HG03025 (cell line): Measurements from ENCODE around the gene PSMD4.
"Not testable (repeated sequence)": the region's sequence is repeated elsewhere in the genome, so short reads cannot be mapped to it uniquely, and the experiment has no call there.

ENCODE experiments used
- ATAC-seq: cut with Tn5 transposase; IDR thresholded peaks from one replicate; pipeline ENCODE4 v1.9.1; 2021; ENCODE audit warnings: mild to moderate bottlenecking, moderate library complexity; ENCODE audit not compliant: unreplicated experiment, low FRiP score

PSMD4 gene

DNA sequence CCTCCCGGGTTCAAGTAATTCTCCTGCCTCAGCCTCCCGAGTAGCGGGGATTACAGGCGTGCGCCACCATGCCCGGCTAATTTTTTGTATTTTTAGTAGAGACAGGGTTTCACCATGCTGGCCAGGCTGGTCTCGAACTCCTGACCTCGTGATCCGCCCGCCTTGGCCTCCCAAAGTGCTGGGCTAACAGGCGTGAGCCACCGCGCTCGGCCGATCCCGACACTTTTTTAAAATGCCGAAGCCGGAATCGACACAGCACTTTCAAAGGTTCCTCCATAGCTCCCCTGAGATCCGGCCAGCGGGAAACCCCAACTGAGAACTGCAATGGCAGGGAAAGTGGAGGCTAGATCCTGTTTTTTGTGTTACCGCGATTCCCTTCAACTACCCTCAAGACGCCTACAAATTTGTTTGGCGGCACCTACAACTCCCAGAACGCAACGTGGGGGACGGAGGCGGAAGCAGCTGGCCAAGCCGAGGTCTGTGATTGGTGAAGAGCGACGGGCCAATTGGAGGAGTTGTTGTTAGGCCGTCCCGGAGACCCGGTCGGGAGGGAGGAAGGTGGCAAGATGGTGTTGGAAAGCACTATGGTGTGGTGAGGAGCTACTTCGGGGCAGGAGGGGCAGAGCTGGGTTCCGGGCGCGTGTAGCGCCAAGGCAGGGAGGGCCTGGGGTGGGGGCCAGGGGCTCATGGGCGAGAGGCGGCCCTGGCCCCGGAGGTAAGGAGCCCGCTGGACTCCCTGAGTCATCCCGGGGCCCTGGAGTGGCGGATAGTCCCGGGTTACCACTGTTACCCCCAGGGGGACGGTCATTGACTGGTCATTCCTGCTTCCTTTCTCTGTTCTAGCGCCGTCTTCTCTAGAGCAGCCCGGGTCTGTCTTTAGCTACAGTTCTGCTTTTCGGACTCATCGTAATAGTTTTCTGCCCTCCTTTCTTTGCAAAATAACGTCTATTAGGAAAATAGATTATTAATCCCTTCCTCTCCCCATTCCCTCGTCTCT, at the start of gene PSMD4:
Gene PSMD4, plus strand, starts transcription at position 518 of the 997 bp plus-strand sequence. Its CDS starts 49 bp downstream, at position 567.
- peak; percentile 78 for ATAC-seq

DNA sequence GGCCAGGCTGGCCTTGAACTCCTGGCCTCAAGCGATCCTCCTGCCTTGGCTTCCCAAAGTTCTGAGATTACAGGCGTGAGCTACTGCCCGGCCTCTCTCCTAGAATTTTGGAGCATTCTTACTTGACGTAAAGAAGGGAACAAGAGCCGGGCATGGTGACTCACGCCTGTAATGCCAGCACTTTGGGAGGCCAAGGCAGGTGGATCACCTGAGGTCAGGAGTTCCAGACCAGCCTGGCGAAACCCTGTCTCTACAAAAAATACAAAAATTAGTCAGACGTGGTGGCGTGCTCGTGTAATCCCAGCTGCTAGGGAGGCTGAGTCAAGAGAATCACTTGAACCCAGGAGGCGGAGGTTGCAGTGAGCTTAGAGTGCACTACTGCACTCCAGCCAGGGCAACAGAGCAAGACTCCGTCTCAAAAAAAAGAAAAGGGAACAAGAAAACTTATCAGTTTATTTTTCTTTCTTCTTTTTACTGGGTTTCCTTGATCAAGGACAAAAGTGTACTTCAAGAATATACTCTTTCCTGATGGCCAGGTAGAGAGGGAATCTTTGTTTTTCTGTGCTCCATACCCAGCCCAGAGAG, 49.1 kb upstream of the PSMD4 start:
- ATAC-seq: not testable (repeated sequence)

DNA sequence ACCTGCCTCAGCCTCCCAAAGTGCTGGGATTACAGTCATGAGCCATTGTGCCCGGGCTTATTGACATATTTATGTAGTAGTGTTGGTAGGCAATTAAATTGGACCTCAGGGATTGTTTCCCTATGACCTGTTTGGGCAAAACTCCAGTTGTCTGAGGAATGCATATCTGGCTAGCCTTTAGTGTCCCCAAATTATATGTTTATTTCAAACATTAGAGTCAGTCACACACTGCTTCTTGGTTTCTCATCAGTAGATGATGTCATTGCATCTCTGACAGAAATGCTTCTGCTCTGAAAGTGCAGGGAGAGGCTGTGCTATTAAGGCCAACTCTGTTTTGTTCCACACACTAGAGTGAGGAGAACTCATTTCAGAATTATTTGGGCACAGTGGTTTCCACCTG, 43.7 kb upstream of the PSMD4 start:
- ATAC-seq: no peak

DNA sequence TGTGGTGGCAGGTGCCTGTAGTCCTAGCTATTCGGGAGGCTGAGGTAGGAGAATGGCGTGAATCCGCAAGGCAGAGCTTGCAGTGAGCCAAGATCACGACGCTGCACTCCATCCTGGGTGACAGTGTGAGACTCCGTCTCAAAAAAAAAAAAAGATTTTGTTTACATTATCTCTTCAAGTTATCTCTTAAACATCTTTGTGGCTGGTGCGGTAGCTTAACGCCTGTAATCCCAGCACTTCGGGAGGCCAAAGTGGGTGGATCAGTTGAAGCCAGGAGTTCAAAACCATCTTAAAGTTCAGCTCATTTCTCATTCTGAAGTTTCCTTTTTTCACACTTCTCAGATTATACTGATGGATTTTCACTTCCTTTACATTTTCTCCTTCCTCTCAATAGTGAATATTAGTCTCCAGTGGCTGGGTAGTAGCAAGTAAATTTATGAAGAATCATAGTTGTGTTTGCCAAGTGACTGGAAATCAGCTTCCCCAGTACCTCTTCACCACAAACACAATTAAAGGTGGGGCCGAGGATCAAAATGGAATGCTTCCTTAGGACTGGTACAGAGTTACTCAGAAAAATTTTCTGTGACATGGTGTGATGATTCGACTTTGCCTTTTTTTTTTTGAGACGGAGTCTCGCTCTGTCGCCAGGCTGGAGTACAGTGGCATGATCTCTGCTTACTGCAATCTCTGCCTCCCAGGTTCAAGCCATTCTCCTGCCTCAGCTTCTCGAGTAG, 42.4 kb upstream of the PSMD4 start:
- no peak for ATAC-seq

DNA sequence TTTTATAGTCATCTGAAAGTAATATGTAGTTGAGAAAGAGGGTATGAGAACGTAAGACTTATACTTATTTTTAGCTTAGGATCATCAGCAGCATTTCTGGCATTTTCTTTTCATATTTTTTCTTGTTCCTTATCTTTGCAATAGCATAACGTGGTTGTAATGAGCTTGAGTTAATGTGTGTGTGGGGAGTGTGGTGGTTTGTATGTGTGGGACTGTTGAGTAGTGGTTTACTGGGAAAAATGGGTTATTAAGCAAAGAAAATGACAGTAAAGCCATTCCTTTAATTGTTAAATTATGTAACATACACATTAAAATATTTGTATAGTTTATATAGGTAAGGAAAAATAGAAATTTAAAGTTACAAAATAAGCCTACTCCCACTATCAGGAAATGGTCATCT, 41.0 kb upstream of the PSMD4 start:
- no peak for ATAC-seq

DNA sequence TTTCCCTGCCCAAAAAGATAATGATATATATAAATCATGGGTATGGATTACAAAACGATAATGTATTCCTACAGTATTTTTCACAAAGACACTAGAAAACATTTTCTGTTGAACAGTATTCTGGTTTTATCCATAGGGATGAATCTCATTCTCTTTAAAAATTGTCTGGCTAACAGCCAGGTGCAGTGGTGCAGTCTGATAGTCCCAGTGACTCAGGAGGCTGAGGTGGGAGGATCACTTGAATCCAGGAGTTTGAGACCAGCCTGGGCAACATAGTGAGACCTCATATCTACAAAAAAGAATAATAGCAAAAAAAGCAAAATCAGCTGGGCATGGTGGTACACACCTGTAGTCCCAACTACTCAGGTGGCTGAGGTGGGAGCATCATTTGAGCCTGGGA, 32.9 kb upstream of the PSMD4 start:
- ATAC-seq: no peak

DNA sequence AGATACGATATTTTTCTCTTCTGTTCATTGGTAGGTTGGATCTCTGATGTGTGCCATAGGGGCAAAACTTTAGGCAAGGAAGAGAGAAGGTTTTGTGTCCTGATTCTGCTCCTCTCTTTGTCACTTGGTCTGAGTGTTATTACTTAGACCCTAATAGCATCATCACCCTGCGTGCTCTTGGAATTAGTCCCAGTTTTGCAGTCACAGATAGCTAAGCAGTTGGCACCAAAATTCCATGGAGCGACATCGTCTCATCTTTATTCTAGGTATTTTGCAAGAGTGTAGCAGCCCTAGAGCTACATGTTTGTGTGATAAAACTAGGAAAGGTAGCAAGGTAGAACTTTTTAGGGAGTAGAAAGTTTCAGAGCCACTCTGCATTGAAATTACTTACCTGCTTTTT, 32.4 kb upstream of the PSMD4 start:
- no peak for ATAC-seq

DNA sequence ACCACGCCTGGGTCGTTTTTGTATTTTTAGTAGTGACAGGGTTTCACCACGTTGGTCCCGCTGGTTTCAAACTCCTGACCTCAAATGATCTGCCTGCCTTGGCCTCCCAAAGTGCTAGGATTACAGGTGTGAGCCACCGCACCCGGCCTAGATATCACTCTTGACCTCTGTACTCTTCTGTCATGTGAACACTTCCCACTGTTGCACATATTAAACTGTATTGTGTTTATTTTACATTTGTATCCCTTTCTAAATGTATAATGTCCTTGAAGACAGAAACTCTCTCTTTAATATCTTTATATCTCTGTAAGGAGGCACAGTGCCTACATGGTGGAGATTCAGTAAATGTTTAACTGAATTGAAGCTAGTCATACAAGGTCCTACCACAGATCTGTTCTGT, 19.3 kb upstream of the PSMD4 start:
- no peak for ATAC-seq

DNA sequence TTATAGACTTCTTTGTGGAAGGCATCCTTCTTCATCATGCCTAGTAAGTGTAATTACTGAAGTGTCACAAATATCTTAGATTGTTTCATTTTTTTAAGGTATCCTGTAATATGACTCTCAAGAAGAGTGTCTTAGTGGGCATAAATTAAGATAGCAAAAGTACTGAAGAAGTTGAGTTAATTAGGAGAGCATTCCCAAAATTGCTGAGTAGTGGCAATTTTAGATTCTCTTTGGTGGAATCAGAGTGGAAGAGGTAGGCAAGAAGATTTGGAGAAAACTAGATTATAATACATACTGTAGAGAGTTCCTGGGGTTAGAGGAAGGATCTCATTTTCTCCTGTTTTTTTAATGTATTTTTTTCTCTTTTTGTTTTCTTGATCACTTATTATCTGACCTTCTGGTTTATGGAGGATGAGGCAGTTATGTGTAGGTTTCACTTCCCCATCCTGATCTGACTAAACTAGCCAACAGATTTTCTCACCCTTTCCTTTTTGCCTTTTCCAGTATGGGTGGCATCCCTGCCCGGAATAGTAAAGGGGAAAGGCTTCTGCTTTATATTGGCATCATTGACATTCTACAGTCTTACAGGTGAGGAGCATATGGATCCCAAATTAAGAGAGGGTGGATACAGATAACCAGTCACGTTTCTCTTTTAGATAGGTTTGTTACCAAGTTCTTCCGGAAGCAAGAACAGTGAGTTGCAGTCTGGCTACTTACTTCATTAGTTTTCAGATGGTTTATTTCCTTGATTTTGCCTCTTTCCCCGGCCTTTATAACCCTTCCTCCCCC, 16.7 kb upstream of the PSMD4 start:
- ATAC-seq: no peak

DNA sequence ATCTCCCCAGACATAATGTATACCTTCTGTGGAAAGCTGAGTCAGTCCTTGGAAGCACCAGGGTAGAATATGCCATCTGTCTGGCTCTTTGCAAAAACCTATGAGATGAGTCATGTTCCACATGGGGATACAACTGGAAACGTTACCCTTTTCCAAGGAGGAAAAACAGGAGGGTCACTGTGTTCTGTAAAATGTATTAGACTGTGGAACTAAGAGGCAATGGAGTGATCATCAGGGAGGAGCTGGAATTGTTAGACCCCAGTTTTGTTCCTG, 16.1 kb upstream of the PSMD4 start:
- ATAC-seq: no peak

DNA sequence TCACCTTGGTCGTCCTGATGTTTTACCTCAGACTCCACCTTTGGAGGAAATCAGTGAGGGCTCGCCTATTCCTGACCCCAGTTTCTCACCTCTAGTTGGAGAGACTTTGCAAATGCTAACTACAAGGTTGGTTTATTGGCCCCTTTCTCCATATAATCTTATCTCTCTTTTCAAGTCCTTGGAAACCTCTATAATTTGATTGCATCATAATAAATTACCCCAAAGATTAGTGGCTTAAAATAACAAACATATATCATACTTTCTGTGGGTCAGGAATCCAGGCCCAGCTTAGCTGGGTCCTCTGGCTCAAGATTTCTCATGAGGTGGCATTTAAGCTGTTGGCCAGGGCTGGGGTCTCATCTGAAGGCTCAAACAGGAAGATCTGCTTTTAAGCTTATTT, 12.1 kb upstream of the PSMD4 start:
- no peak for ATAC-seq

DNA sequence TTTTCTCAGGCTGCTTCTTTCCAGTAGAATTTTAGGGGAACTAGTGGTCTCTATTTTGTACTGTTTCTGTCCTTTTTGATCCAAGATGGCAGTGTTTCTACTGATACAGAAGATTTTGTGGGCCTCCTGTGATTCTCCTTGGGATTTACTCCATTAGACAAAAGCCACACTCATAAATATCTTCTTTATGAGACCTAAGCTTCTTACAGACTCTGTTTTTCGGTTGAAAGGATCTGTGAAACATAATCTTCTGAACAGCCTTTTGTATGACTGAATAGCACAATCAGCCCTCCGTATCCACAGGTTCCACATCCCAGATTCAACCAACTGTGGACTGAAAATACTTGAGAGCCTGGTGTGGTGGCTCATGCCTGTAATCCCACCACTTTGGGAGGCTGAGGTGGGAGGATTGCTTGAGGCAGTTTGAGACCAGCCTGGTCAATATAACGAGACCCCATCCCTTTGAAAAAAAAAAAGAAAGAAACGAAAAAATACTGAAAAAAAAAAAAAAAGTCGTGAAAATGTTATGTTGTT, 10.8 kb upstream of the PSMD4 start:
- ATAC-seq: no peak

DNA sequence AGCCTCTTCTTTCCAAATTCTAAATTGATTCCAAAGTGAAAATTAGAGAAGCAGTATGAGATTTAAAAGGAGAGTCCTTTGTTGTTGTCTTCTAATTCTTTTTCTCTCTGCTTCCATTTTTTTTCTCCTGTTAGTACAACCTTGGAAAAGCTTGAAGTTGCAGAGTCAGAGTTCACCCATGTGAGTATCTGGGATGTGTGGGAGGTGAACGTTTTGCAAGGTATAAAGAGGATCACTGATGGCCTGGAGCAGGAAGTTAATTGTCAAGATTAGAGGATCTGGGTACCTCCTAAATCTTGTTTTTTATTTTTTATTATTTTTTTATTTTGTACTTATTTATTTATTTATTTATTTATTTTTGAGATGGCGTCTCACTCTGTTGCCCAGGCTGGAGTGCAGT, 7.7 kb upstream of the PSMD4 start:
- no peak for ATAC-seq

DNA sequence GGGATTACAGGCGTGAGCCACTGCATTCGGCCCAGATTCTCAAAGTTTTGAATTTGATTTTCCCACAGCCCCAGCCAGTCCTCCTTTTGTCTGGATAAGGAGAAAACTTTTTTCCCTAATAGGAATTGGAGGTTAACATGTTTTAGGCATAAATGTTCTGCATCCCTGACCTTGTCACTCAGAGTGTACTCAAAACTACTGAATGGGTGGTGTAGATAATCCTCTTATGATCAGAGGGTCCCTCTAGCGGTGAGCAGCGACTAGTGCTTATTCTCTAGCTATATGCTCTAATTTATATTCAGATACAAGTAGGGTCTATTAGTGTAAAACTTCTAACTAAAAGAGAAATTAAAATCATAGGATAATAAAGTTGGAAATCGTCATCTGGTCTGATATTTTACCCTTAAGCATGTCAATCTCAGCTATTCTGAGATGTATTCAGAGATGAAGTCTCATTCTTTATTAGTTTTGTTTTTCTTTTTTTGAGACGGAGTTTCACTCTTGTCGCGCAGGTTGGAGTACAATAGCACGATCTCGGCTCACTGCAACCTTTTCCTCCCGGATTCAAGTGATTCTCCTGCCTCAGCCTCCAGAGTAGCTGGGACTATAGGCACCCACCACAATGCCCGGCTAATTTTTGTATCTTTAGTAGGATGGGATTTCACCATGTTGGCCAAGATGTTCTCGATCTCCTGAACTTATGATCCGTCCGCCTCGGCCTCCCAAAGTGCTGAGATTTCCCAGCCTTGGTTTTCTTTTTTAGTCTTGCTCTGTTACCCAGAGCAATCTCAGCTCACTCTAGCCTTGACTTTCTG, 2.7 kb upstream of the PSMD4 start:
- ATAC-seq: no peak

DNA sequence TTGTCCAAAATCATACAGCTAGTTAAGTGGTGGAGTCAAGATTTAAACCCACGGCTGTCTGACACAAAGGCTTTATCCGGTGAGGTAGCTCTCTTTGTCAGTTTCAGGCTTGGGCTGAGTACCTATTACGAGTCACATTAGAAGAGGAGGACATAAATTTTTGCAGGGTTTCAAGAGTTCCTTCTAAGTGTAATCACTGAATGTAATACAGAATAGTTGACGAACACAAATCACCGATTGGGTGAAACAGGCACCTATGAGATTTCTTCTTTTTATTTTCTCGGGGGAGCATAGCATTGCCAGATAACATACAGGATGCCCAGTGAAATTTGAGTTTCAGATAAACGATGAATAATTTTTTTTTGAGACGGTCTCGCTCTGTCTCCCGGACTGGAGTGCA, 847 bp downstream of the PSMD4 start:
- ATAC-seq: no peak

DNA sequence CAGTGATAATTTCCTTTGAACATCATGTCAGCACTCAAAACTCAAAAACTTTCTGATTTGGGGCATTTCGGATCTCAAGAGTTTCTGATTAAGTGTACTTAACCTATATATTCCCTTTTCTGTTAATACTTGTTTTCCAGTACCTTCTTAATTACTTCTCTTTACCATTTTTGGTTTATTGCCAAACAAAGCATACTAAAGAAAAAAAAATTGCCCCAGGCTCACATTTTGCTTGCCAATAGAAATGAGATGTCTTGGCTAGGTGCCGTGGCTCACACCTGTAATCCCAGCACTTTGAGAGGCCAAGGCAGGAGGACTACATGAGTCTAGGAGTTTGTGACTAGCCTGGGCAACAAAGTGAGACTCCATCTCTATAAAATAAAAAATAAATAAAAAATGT, 4.8 kb downstream of the PSMD4 start:
- ATAC-seq: no peak

DNA sequence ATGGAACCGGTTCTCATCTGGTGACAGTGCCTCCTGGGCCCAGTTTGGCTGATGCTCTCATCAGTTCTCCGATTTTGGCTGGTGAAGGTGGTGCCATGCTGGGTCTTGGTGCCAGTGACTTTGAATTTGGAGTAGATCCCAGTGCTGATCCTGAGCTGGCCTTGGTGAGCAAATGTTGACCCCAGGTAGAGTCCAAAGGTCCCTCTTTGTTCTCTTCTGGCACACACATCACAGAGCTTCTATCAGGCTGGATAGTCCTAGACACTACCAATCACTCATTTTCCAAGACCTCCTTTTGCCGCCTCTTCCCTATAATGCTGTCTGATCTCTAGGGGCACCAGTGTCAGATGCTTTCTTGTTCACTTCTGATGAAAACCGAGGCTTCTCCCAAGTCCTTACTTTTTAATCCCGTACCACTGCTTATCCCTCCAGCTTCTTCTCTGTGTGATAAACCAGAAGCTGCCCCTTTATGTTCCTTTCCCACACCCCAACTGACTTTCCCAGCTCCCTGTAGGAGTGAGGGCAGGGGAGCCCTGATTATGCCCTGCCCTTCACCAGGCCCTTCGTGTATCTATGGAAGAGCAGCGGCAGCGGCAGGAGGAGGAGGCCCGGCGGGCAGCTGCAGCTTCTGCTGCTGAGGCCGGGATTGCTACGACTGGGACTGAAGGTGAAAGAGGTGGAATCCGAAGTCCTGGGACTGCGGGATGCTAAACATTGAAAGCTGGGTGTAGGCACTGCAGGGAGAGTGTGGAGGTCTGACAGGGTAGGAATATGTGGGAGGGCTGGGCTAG, 11.1 kb downstream of the PSMD4 start:
- ATAC-seq: no peak

DNA sequence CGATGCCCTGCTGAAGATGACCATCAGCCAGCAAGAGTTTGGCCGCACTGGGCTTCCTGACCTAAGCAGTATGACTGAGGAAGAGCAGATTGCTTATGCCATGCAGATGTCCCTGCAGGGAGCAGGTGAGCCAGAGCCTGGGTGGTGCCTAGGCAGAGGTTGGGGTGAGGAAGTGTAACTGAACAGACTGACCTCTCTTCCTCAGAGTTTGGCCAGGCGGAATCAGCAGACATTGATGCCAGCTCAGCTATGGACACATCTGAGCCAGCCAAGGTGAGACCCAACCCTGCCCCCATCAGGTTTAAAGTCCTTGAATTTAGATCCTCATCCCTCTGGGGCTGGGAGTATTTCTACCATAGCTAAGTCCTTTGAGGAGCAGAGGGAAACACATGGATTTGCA, 11.8 kb downstream of the PSMD4 start:
- no peak for ATAC-seq

DNA sequence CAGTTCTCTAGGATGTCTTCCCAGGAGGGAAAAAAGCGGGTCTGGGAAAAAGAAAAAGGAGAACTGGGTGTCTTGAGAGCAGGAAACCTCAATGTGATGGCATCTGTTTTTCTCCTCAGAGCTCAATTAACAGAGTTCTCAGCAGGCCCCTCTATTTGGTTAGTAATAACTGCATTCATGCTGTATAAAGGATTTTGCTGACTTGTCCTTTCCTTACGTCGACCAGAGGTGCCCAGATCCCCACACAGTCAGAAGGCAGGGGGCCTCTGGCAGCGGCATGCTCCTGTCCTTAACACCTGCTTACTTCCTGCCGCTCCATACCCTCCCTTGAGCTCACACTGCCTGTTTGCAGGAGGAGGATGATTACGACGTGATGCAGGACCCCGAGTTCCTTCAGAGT, 12.3 kb downstream of the PSMD4 start:
- no peak for ATAC-seq
